Left lobe of liver (tissue), 2 donors: ENCODE results near the gene RPSA. TPM values are rescaled to one million over a fixed set of nuclear protein-coding genes. Genes with fewer than 3 reads are reported as not detected.
"Not testable (repeated sequence)": the region's sequence is repeated elsewhere in the genome, so short reads cannot be mapped to it uniquely, and the experiment has no call there.

Source experiments
- ATAC-seq: fragments of 200-7000 bp; cut with Tn5 transposase; one replicate; pipeline ENCODE4 v1.9.1; 2020; ENCODE audit warnings: mild to moderate bottlenecking, moderate library complexity
- DNase-seq: peaks from one replicate; pipeline ENCODE4 v3.0.0-alpha.2; 2020; ENCODE audit warnings: low spot score
- total RNA-seq: library from RNA; stranded (reverse); gene quantifications from one replicate; pipeline ENCODE4 v1.2.1, GENCODE V29; 2021
- donor health status: DM: no; HTN: no; CAD: no; lungs with moderate emphysema.
- donor health status: DM: no; HTN: yes; CAD: no.

Gene RPSA
- total RNA-seq, 1 donor from 2014 or later = 280 TPM

DNA sequence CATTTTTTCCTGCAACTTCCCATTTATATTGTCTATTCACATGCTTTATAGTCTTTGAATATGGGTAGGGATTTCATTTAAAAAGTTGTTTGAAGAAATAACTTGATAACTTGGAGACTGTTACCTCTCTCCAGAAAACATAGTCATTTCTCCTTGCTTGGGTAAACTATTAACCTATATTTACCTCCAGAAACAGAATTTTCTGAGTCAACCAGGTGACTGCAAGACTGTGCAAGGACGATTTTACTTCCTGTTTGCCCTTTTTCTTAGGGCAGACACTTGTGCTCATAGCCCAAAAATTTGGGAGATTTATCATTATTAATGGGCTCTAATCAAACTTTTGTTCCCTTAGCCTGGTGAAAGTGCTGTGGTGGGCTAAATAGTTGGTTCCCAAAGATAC is 46.6 kb downstream of the RPSA start:
- DNase-seq (no peak), ATAC-seq (no peak)

DNA sequence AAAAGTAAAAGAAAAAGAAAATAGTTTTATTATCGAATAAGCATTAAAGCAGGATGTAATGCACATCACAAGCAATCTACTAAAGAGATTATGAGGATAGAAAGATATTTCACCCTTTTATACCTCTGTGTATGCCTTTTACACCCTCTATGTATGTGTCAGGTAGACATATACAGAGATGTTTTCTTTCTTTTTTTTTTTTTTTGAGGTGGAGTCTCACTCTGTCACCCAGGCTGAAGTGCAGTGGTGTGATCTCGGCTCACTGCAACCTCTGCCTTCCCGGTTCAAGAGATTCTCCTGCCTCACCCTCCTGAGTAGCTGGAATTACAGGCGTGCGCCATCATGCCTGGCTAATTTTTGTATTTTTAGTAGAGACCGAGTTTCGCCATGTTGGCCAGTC is 47.4 kb downstream of the RPSA start:
- not testable (repeated sequence) for DNase-seq, ATAC-seq

GRCh38 chr3:39454591-39455217 is 48.2 kb downstream of the RPSA start:
- ATAC-seq = no peak

GRCh38 chr3:39456159-39456558 is 49.6 kb downstream of the RPSA start:
- no peak for DNase-seq
- no peak for ATAC-seq

More at GRCh38 chr3:39454591-39455217, 48.2 kb downstream of the RPSA start:
- no peak for DNase-seq

DNA sequence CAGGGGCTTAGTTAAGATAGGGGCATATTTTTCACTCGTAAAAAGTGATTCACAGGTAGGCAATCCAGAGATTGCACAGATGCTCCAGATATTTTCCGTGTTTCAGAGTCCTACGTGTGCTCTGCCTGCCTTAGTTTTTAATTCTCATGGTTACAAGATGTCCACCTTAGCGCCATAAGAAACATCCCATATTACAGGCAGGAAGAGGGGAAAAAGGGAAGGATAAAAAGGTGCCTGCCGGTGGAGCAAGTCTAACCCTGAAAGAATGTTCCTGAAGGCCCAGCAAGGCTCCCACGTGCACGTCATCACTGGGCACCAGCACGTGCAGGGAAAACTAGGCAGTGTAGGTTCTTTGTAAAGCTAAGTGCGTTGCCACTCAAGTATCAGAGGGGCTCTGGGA is 50.8 kb downstream of the RPSA start:
- ATAC-seq (no peak), DNase-seq (no peak)

- DNase-seq, ATAC-seq: not testable (repeated sequence)
Observed at GRCh38 chr3:39458579-39458978, 52.1 kb downstream of the RPSA start.

DNA sequence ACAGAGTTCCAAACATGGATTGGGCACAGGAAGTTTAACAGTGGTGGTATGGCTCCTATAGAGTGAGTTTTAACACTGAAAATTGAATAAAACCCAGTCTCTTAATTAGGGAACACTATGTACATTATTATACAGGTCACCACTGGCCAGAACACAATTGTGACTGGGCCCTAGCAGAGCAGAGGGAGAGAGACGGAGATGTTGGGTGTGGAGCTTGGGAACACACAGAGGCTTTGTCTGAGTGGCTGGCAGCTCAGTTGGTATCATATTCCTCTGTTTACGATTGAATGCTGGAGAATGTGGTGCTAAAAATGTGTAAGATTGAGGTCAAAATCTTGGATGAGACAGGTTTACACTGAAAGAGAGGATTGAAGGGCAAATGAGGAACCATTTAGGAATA is 54.2 kb downstream of the RPSA start:
- no peak for DNase-seq
- no peak for ATAC-seq

Other genes starting within 250 kb of the RPSA start
- not detected for gene XIRP1, start 214.1 kb upstream of the RPSA start, total RNA-seq
- 0.43 TPM for gene CX3CR1, start 126.7 kb upstream of the RPSA start, total RNA-seq
- gene CCR8, start 77.0 kb upstream of the RPSA start, total RNA-seq = not detected
- 28.9 TPM for gene SLC25A38, start 23.4 kb upstream of the RPSA start, total RNA-seq
- gene MOBP, start 61.0 kb downstream of the RPSA start, total RNA-seq = not detected